ENCODE data around the gene MYLK.
"Not testable (repeated sequence)": the region's sequence is repeated elsewhere in the genome, so short reads cannot be mapped to it uniquely, and the experiment has no call there.

Gene MYLK

GRCh38 chr3:123752228-123752627, 131.9 kb downstream of the MYLK start:
- DNase-seq (ENCODE audit: extremely low read depth in 1 of 2, low read depth in 1 of 2) = no peak

- no peak for DNase-seq (ENCODE audit: extremely low read depth in 1 of 2, low read depth in 1 of 2)
These were observed 132.7 kb downstream of the MYLK start for GRCh38 chr3:123751433-123751832.

DNA sequence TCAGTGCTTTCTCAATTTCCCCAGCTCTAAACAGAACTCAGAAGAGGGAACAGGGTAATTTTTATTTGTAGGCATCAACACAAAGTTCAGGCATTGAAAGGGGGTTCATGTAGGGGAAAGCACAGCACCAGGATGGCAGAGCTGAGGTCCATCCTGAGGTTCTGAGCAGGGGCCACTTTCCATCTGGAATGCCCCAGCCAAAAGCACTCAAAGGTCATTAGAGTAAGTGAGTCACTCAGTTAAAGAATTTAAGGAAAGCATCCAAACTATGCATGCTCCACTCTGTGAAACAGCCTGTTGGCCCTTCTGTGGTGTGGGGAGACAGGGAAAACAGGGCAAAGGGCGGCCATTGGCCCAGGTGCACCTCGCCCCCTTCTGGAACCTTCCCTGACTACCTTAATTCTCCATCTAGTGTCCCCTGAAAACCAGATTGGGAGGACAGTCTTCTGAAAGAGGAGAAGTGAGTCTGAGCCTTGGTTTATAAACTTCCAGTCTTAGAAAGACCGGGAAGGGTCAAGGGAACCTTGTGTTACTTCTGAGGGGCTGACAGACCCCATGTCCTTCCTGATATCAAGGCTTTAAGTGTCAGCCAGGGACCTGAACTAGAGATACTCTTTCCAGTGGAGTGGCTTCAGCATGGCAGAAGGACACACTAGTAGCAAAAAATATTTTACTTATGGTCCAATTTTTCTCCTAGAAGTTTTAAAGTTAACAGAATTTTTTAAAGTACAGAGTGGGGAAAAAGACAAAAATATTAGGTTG, 133.3 kb downstream of the MYLK start:
- no peak for DNase-seq (ENCODE audit: extremely low read depth in 1 of 2, low read depth in 1 of 2)

- DNase-seq (ENCODE audit: extremely low read depth in 1 of 2, low read depth in 1 of 2) = no peak
These were observed 133.9 kb downstream of the MYLK start for GRCh38 chr3:123750209-123750608.

DNA sequence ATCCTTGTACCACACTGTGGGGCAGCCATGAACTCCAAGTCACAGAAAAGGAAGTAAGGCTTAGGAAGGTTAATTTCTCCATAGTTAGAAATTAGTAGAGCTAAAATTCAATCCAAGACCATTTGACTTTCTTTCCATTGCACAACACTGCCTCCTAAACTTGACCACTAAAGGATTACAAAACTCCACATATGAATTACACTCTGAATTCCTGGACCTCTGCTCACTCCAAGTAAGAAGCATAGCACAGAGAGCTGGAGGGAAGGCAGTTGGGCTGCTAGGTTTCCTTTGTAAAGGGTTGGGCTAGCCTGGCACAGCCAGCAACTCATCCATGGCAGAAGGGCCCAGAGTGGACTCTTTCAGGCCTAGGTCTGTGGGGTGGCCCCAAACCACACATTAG, 134.4 kb downstream of the MYLK start:
- no peak for DNase-seq (ENCODE audit: extremely low read depth in 1 of 2, low read depth in 1 of 2)

DNA sequence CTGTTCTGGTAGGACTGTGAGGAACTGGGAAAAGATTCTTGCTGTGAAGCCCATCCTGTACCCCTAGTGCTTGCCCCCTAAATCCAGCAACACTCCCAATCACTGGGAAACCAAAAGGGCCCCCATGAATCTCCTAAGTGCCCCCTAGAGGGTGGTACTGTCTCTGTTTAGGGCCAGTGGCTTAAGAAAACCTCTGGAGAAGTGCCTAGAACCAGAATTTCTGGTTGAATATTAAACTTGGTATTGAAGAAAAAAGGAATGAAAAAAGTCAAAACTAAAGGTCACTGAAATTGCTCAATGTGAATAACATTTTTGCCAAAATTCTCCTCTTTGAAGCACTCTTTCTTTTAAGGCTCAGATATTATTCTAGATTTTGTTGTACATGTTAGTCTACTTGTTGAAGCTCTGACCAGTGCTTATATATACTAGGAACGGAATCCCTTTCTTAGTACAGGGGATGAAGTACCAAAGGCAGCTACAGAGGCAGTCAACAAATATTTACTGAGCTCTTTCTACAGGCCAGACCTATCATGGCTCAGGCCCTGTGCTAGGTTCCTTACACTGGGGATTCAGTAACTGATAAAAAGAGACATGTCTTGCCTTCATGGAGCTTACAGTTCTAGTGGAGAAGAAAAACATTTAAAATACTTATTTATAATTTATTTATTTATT, 138.8 kb downstream of the MYLK start:
- no peak for DNase-seq (ENCODE audit: extremely low read depth in 1 of 2, low read depth in 1 of 2)

DNA sequence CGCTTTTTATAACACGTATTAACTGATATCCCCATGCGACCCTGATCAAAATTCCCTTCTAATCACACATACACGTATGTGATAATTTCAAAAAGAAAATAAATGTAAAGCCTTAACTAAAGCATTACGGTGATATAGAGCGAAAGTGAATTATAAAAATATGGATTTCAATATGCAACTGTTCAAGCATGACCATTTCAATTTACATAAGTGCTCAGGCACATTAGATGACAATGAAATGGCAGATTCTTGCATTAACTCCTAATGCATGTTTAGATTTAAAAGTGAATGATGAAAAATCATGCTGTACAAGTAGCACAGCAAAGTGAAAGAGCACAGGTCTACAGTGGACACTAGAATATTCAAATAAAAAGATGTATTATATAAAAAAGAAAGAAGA, 140.1 kb downstream of the MYLK start:
- DNase-seq (ENCODE audit: extremely low read depth in 1 of 2, low read depth in 1 of 2) = no peak

GRCh38 chr3:123743121-123743520, 141.0 kb downstream of the MYLK start:
- no peak for DNase-seq (ENCODE audit: extremely low read depth in 1 of 2, low read depth in 1 of 2)

DNA sequence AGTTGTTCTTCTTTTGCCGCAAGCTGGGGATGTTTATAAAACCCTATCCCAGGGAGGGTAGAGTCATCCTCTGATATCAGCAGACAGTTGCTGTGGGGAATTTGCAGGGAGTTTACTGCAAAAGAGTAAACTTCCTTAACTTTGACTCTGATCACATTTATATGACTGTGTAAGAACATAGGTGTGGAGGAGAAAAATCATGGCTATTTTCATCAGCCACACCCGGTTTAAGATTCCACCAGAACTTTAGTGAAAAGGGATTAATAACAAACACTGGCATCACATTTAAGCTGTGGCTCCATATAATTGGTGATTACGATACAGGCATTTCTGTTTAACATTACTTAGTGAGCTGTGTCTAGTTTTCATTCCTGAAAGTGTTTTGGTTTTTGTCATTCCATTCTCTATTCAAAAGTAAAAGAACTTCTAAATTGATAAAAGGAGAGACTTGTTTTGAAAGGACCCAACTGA, 143.1 kb downstream of the MYLK start:
- DNase-seq (ENCODE audit: extremely low read depth in 1 of 2, low read depth in 1 of 2) = no peak

- no peak for DNase-seq (ENCODE audit: extremely low read depth in 1 of 2, low read depth in 1 of 2)
These were observed 143.7 kb downstream of the MYLK start for GRCh38 chr3:123740391-123740822.

DNA sequence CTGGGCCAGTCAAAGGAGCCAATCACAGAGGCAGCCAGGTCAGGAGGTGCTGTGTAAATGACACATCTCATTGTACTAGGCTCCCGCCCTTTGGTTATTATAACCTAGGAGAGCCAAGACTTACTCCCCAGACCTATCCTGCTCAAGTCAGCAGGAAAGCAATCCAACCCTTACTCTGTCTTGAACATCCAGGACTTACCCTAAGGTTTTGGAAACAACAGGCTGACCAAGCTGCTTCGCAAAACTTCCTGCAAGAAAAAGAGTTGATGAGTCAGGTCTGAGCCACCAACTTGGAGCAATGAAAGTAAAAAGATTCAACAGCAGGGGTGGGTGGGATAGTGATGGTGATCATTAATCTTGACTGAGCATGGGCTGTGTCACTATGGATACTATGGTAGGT, 144.4 kb downstream of the MYLK start:
- DNase-seq (ENCODE audit: extremely low read depth in 1 of 2, low read depth in 1 of 2) = no peak

- no peak for DNase-seq (ENCODE audit: extremely low read depth in 1 of 2, low read depth in 1 of 2)
These were observed 145.0 kb downstream of the MYLK start for GRCh38 chr3:123739106-123739505.

GRCh38 chr3:123738522-123738921, 145.6 kb downstream of the MYLK start:
- not testable (repeated sequence) for DNase-seq (ENCODE audit: extremely low read depth in 1 of 2, low read depth in 1 of 2)

DNA sequence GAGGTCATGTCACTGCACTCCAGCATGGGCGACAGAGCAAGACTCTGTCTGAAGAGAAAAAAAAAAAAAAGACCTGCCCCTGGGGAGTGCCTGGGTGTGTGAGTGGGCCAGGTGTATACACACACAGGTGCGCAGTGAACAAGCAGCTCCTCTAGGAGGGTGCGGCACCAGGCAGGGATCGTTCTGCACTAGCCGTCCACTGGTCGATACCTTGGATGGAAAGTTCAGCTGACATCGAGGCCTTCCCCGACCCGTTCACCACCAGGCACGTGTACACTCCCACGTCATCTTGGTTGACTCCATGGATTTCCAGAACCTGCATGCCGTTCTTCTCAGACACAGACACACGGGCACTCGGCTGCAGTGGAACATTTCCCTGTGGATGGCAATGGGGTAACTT, 147.0 kb downstream of the MYLK start:
- no peak for DNase-seq (ENCODE audit: extremely low read depth in 1 of 2, low read depth in 1 of 2)

GRCh38 chr3:123735456-123735855, 148.7 kb downstream of the MYLK start:
- DNase-seq (ENCODE audit: extremely low read depth in 1 of 2, low read depth in 1 of 2) = no peak

GRCh38 chr3:123734527-123734902, 149.6 kb downstream of the MYLK start:
- DNase-seq (ENCODE audit: extremely low read depth in 1 of 2, low read depth in 1 of 2) = no peak

GRCh38 chr3:123733805-123734526, 150.2 kb downstream of the MYLK start:
- DNase-seq (ENCODE audit: extremely low read depth in 1 of 2, low read depth in 1 of 2) = no peak

DNA sequence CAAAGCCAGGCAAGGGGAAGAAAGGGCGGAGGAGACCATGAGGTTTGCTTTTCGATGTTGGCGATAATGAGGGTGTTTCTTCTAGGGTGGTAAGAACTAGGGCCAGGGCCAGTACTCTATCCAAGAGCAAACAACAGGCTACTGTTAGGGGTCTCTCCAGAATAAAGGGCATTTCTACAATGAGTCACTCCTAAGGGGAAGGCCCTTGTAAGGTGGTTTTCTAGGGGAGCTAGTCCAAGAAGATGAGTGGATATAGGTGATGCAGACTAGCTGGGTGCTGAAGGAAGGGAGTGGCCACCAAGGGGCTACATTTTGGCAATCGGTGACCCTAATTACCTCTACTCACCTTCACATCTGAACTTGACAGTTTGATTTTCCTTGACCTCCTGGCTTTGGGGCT, 150.8 kb downstream of the MYLK start:
- DNase-seq (ENCODE audit: extremely low read depth in 1 of 2, low read depth in 1 of 2) = no peak

DNA sequence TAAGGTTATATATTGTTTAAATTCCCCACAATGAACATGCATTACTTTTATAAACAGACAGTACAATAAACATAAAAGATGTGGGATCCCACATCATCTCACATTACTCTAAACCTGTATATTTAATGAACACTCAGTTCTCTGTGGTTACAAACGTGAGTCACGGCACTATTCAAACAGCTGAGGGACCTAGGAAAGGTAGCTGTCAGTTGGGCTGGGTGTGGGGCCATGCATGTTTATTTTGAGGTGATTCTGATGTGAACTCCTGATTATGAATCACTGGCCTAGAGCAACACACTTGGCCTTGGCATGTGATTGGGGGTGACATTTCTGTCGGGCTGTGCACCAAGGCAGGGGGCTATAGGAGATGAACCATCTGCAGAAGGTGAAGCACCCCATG, 151.7 kb downstream of the MYLK start:
- no peak for DNase-seq (ENCODE audit: extremely low read depth in 1 of 2, low read depth in 1 of 2)

- DNase-seq (ENCODE audit: extremely low read depth in 1 of 2, low read depth in 1 of 2) = no peak
These were observed 153.3 kb downstream of the MYLK start for GRCh38 chr3:123730829-123731228.

- no peak for DNase-seq (ENCODE audit: extremely low read depth in 1 of 2, low read depth in 1 of 2)
These were observed 155.1 kb downstream of the MYLK start for GRCh38 chr3:123728991-123729390.

- DNase-seq (ENCODE audit: extremely low read depth in 1 of 2, low read depth in 1 of 2) = no peak
These were observed 156.1 kb downstream of the MYLK start for GRCh38 chr3:123728014-123728413.
